ENCODE results near the gene ZNF618. TPM values are rescaled to one million over a fixed set of nuclear protein-coding genes. Genes with fewer than 3 reads are reported as not detected.

The ZNF618 gene
- total RNA-seq, 1 donor from 2014 or later, result 12.1 TPM

GRCh38 chr9:113918697-113919350, 42.7 kb downstream of the ZNF618 start:
- TF ChIP-seq, protein P1, sequence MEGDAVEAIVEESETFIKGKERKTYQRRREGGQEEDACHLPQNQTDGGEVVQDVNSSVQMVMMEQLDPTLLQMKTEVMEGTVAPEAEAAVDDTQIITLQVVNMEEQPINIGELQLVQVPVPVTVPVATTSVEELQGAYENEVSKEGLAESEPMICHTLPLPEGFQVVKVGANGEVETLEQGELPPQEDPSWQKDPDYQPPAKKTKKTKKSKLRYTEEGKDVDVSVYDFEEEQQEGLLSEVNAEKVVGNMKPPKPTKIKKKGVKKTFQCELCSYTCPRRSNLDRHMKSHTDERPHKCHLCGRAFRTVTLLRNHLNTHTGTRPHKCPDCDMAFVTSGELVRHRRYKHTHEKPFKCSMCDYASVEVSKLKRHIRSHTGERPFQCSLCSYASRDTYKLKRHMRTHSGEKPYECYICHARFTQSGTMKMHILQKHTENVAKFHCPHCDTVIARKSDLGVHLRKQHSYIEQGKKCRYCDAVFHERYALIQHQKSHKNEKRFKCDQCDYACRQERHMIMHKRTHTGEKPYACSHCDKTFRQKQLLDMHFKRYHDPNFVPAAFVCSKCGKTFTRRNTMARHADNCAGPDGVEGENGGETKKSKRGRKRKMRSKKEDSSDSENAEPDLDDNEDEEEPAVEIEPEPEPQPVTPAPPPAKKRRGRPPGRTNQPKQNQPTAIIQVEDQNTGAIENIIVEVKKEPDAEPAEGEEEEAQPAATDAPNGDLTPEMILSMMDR (IDR thresholded peaks at IDR 0.05; ENCODE audit: insufficient read depth, low read length, poor library complexity, severe bottlenecking), result no peak
- Histone ChIP-seq H3K4me3 (ENCODE audit: low read depth, low read length) (no peak overlapping the region), H3K27me3 (ENCODE audit: control insufficient read depth, insufficient read depth, low read length) (no peaks in the 10 kb centered on the region), H3K36me3 (ENCODE audit: control insufficient read depth, insufficient read depth, low read length) (no peaks in the 10 kb centered on the region)
- DNase-seq (ENCODE audit: low read depth), result no peak

GRCh38 chr9:113919382-113919781, 43.3 kb downstream of the ZNF618 start:
- TF ChIP-seq, protein P1 (IDR thresholded peaks at IDR 0.05; ENCODE audit: insufficient read depth, low read length, poor library complexity, severe bottlenecking), result no peak
- H3K4me3 ChIP-seq (ENCODE audit: low read depth, low read length), result no peak overlapping the region
- H3K27me3 ChIP-seq (ENCODE audit: control insufficient read depth, insufficient read depth, low read length), result no peaks in the 10 kb centered on the region
- no peak for DNase-seq (ENCODE audit: low read depth)
- H3K36me3 ChIP-seq (ENCODE audit: control insufficient read depth, insufficient read depth, low read length), result no peaks in the 10 kb centered on the region

DNA sequence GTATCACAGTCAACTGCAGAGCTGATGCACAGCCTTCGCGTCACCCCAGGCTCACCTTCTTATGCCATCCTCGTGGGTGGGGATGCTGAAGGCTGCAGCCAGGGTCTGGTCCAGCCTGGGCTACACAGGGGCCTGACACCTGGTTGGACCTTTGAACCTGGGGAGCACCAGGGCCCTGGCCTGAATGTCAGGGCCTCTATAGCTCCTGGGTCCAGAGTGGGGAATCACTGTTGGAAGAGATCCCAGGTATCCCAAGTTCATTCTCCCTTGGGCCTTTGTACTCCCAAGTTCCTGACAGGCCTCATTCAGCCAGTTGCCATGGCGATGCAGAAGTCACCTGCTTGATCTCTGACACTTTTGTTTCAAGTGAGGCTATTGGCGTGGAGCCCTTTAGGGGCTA, 43.8 kb downstream of the ZNF618 start:
- DNase-seq (ENCODE audit: low read depth), result no peak
- Histone ChIP-seq H3K4me3 (ENCODE audit: low read depth, low read length) (no peak overlapping the region), H3K27me3 (ENCODE audit: control insufficient read depth, insufficient read depth, low read length) (no peaks in the 10 kb centered on the region), H3K36me3 (ENCODE audit: control insufficient read depth, insufficient read depth, low read length) (no peaks in the 10 kb centered on the region)
- TF ChIP-seq, protein P1 (IDR thresholded peaks at IDR 0.05; ENCODE audit: insufficient read depth, low read length, poor library complexity, severe bottlenecking), result no peak

- H3K36me3 ChIP-seq (ENCODE audit: control insufficient read depth, insufficient read depth, low read length), result no peaks in the 10 kb centered on the region
- no peak overlapping the region for H3K4me3 ChIP-seq (ENCODE audit: low read depth, low read length)
- TF ChIP-seq, protein P1 (IDR thresholded peaks at IDR 0.05; ENCODE audit: insufficient read depth, low read length, poor library complexity, severe bottlenecking), result no peak
- no peak for DNase-seq (ENCODE audit: low read depth)
- no peaks in the 10 kb centered on the region for H3K27me3 ChIP-seq (ENCODE audit: control insufficient read depth, insufficient read depth, low read length)
Observed at GRCh38 chr9:113920872-113921271, 44.8 kb downstream of the ZNF618 start.

GRCh38 chr9:113921396-113921925, 45.4 kb downstream of the ZNF618 start:
- Histone ChIP-seq H3K4me3 (ENCODE audit: low read depth, low read length) (no peak overlapping the region), H3K27me3 (ENCODE audit: control insufficient read depth, insufficient read depth, low read length) (no peaks in the 10 kb centered on the region), H3K36me3 (ENCODE audit: control insufficient read depth, insufficient read depth, low read length) (no peaks in the 10 kb centered on the region)
- DNase-seq (ENCODE audit: low read depth), result no peak
- TF ChIP-seq, protein P1 (IDR thresholded peaks at IDR 0.05; ENCODE audit: insufficient read depth, low read length, poor library complexity, severe bottlenecking), result no peak

- Histone ChIP-seq H3K36me3 (ENCODE audit: control insufficient read depth, insufficient read depth, low read length) (no peaks in the 10 kb centered on the region), H3K27me3 (ENCODE audit: control insufficient read depth, insufficient read depth, low read length) (no peaks in the 10 kb centered on the region), H3K4me3 (ENCODE audit: low read depth, low read length) (no peak overlapping the region)
- TF ChIP-seq, protein P1 (IDR thresholded peaks at IDR 0.05; ENCODE audit: insufficient read depth, low read length, poor library complexity, severe bottlenecking), result no peak
- DNase-seq (ENCODE audit: low read depth), result no peak
Observed at GRCh38 chr9:113922160-113922559, 46.1 kb downstream of the ZNF618 start.

Measured in kidney epithelial cell (primary cell).